Astrocyte (in vitro differentiated cells and primary cell): Measurements from ENCODE around the gene HDC. TPM values are rescaled to one million over a fixed set of nuclear protein-coding genes. Genes with fewer than 3 reads are reported as not detected.

Experiments
- DNase-seq: peaks from one replicate; pipeline ENCODE4 v3.0.0-alpha.2; 2010; ENCODE audit warnings: low read depth
- FAIRE-seq: peaks from 2 replicates; lab custom pipeline; 2011; peaks lifted over from hg19 to GRCh38; lab: Jason Lieb, UNC
- H2AFZ ChIP-seq: 2 replicates; pipeline ENCODE4 v1.6.0; 2012; ENCODE audit warnings: low read depth, low read length, inconsistent platforms
- H3K27ac ChIP-seq: 2 replicates; pipeline ENCODE4 v1.5.1; 2011; ENCODE audit warnings: low read depth, low read length, inconsistent platforms
- H3K27me3 ChIP-seq: 2 replicates; pipeline ENCODE4 v1.6.0; 2011; ENCODE audit warnings: low read length, inconsistent platforms; ENCODE audit not compliant: insufficient read depth
- H3K36me3 ChIP-seq: 2 replicates; pipeline ENCODE4 v1.5.1; 2011; ENCODE audit warnings: low read length, inconsistent platforms; ENCODE audit not compliant: insufficient read depth
- H3K4me1 ChIP-seq: 2 replicates; pipeline ENCODE4 v1.5.1; 2011; ENCODE audit warnings: low read length, inconsistent platforms; ENCODE audit not compliant: insufficient read depth
- H3K4me2 ChIP-seq: 2 replicates; pipeline ENCODE4 v1.6.0; 2012; ENCODE audit warnings: low read length, inconsistent platforms
- H3K4me3 ChIP-seq: 2 replicates; pipeline ENCODE4 v1.5.1; 2011; ENCODE audit warnings: low read depth, mild to moderate bottlenecking, low read length, inconsistent platforms; ENCODE audit not compliant: insufficient read depth
- H3K79me2 ChIP-seq: 2 replicates; pipeline ENCODE4 v1.6.0; 2012; ENCODE audit warnings: mild to moderate bottlenecking, low read length, inconsistent platforms; ENCODE audit not compliant: insufficient read depth
- H3K9ac ChIP-seq: 2 replicates; pipeline ENCODE4 v1.6.0; 2012; ENCODE audit warnings: mild to moderate bottlenecking, low read length, inconsistent platforms
- H3K9me3 ChIP-seq: 2 replicates; pipeline ENCODE4 v1.5.1; 2012; ENCODE audit warnings: low read depth, mild to moderate bottlenecking, low read length, inconsistent platforms; ENCODE audit not compliant: insufficient read depth
- H4K20me1 ChIP-seq: 2 replicates; pipeline ENCODE4 v1.6.0; 2012; ENCODE audit warnings: low read length, inconsistent platforms; ENCODE audit not compliant: insufficient read depth
- H3K27ac Mint-ChIP-seq: one replicate; pipeline ENCODE4 v1.8.0; 2021; ENCODE audit warnings: mild to moderate bottlenecking, mixed read lengths; ENCODE audit not compliant: unreplicated experiment
- H3K27me3 Mint-ChIP-seq: one replicate; pipeline ENCODE4 v1.8.0; 2021; ENCODE audit warnings: low read depth, mixed read lengths; ENCODE audit not compliant: unreplicated experiment
- H3K36me3 Mint-ChIP-seq: one replicate; pipeline ENCODE4 v1.8.0; 2021; ENCODE audit warnings: low read depth, mixed read lengths; ENCODE audit not compliant: unreplicated experiment
- H3K4me1 Mint-ChIP-seq: one replicate; pipeline ENCODE4 v1.8.0; 2021; ENCODE audit warnings: low read depth, mixed read lengths; ENCODE audit not compliant: unreplicated experiment
- H3K4me3 Mint-ChIP-seq: one replicate; pipeline ENCODE4 v1.8.0; 2021; ENCODE audit warnings: mild to moderate bottlenecking, moderate library complexity, mixed read lengths; ENCODE audit not compliant: unreplicated experiment
- H3K9me3 Mint-ChIP-seq: one replicate; pipeline ENCODE4 v1.8.0; 2021; ENCODE audit warnings: mild to moderate bottlenecking, mixed read lengths; ENCODE audit not compliant: unreplicated experiment
- EZH2 ChIP-seq: IDR thresholded peaks from 2 replicates; pipeline ENCODE4 v1.6.1; 2012; ENCODE audit warnings: mild to moderate bottlenecking, low read length, inconsistent platforms; ENCODE audit not compliant: insufficient read depth
- total RNA-seq: library from RNA; stranded (reverse); gene quantifications from 2 replicates; pipeline ENCODE4 v1.2.1, GENCODE V29; 2021
- TF ChIP-seq, protein P1 (sequence below): IDR thresholded peaks from 2 replicates; pipeline ENCODE4 v1.5.1; 2011; ENCODE audit warnings: low read depth, mild to moderate bottlenecking, inconsistent platforms, low read length, moderate library complexity; ENCODE audit not compliant: insufficient read depth

The HDC gene
- total RNA-seq, 1 donor from 2014 or later, result not detected

DNA sequence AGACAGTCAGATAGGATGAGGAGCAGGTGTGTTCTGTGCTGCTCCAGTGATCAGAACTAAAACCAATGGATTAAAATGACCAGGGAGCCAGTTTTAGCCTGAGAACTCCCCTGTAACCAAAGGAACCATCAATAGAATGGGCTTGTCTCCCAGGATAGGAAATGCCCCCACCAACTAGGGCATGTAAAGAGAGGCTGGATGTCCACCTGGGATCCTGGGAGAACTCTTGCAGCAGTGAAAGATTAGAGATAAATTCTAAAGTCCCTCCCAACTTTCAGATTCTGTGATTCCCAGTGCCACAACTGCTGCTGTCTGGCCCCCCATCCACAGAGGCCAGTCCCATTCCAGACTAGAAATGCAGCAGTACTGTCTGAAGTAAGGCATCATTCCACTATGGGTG is 33.8 kb downstream of the HDC start:
- Histone ChIP-seq H3K79me2 (no peaks in the 10 kb centered on the region), H3K9me3 (no peaks in the 10 kb centered on the region), H2AFZ (no peak overlapping the region), H4K20me1 (no peaks in the 10 kb centered on the region), H3K4me2 (no peak overlapping the region), H3K9ac (no peak overlapping the region), H3K4me3 (no peak overlapping the region), H3K27me3 (peaks cover 5% of the 10 kb centered on the region), H3K36me3 (no peaks in the 10 kb centered on the region), H3K27ac (no peak overlapping the region), H3K4me1 (no peaks in the 10 kb centered on the region)
- H3K9me3 Mint-ChIP-seq, result no peaks in the 10 kb centered on the region
- H3K4me1 Mint-ChIP-seq, result no peaks in the 10 kb centered on the region
- FAIRE-seq, result no peak
- TF ChIP-seq EZH2, result no peak
- TF ChIP-seq, protein P1, sequence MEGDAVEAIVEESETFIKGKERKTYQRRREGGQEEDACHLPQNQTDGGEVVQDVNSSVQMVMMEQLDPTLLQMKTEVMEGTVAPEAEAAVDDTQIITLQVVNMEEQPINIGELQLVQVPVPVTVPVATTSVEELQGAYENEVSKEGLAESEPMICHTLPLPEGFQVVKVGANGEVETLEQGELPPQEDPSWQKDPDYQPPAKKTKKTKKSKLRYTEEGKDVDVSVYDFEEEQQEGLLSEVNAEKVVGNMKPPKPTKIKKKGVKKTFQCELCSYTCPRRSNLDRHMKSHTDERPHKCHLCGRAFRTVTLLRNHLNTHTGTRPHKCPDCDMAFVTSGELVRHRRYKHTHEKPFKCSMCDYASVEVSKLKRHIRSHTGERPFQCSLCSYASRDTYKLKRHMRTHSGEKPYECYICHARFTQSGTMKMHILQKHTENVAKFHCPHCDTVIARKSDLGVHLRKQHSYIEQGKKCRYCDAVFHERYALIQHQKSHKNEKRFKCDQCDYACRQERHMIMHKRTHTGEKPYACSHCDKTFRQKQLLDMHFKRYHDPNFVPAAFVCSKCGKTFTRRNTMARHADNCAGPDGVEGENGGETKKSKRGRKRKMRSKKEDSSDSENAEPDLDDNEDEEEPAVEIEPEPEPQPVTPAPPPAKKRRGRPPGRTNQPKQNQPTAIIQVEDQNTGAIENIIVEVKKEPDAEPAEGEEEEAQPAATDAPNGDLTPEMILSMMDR, result no peak
- no peak for DNase-seq
- no peaks in the 10 kb centered on the region for H3K27me3 Mint-ChIP-seq
- H3K4me3 Mint-ChIP-seq, result no peak overlapping the region
- H3K27ac Mint-ChIP-seq, result no peak overlapping the region
- H3K36me3 Mint-ChIP-seq, result no peaks in the 10 kb centered on the region

DNA sequence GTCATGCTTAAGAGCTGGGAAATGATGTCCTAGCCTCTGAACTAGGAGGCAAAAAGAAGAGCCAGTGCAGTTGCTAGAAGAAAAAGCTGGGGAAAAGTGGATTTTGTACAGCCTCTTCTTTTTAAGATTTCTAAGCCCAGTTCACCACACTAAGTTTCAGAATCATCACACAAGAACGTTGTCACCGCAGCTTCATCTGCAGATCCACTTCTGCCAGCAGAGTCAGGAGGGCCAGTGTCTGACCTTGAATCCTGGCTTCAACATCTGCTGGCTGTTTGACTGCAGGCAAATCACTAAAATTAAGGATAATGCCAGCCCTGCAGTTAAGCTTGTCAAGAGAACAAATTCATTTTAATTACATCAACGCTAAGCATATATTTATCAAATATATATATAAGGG is 36.2 kb downstream of the HDC start:
- Histone ChIP-seq H3K79me2 (no peaks in the 10 kb centered on the region), H4K20me1 (no peaks in the 10 kb centered on the region), H2AFZ (no peak overlapping the region), H3K4me3 (no peak overlapping the region), H3K36me3 (no peaks in the 10 kb centered on the region), H3K9ac (no peak overlapping the region), H3K27me3 (peaks cover 5% of the 10 kb centered on the region), H3K9me3 (no peaks in the 10 kb centered on the region), H3K4me1 (no peaks in the 10 kb centered on the region), H3K4me2 (no peak overlapping the region), H3K27ac (no peak overlapping the region)
- Mint-ChIP-seq H3K36me3 (no peaks in the 10 kb centered on the region), H3K4me1 (no peaks in the 10 kb centered on the region), H3K27me3 (no peaks in the 10 kb centered on the region), H3K9me3 (no peaks in the 10 kb centered on the region), H3K27ac (no peak overlapping the region), H3K4me3 (no peak overlapping the region)
- FAIRE-seq (no peak), DNase-seq (no peak)
- TF ChIP-seq, protein P1, result no peak
- TF ChIP-seq EZH2, result no peak

DNA sequence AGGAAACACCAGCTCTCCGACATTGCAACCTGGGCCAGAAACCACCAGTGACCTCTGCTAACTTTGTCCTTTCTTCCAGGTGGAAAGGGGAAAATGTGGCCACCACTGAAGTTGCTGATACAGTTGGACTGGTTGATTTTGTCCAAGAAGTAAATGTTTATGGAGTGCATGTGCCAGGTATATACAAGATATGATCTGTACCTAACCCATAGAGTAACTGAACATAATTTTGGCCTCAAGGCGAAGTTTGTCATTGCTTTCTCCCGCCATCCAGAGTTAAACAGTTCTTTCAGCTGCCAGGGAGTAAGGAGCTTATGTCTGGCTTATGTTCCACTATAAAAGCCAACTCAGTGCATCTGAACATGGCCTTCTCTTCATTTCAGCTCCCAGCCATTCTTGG is 36.7 kb downstream of the HDC start:
- Mint-ChIP-seq H3K9me3 (no peaks in the 10 kb centered on the region), H3K27me3 (no peaks in the 10 kb centered on the region), H3K4me1 (no peaks in the 10 kb centered on the region), H3K4me3 (no peak overlapping the region), H3K36me3 (no peaks in the 10 kb centered on the region), H3K27ac (no peak overlapping the region)
- Histone ChIP-seq H3K36me3 (no peaks in the 10 kb centered on the region), H3K79me2 (no peaks in the 10 kb centered on the region), H3K27ac (no peak overlapping the region), H2AFZ (no peak overlapping the region), H3K27me3 (peaks cover 5% of the 10 kb centered on the region), H3K9ac (no peak overlapping the region), H3K4me1 (no peaks in the 10 kb centered on the region), H3K4me2 (no peak overlapping the region), H3K4me3 (no peak overlapping the region), H3K9me3 (no peaks in the 10 kb centered on the region), H4K20me1 (no peaks in the 10 kb centered on the region)
- no peak for DNase-seq
- TF ChIP-seq, protein P1, result no peak
- TF ChIP-seq EZH2, result no peak
- no peak for FAIRE-seq
